Duodenal mucosa (tissue), 2 donors: Measurements from ENCODE around the gene CDH12.

Source experiments
- H3K27ac ChIP-seq: one replicate; pipeline ENCODE4 v1.7.0; 2013; ENCODE audit warnings: low read depth, low read length
- H3K27me3 ChIP-seq, 2 donors: one replicate each; pipeline ENCODE4 v1.7.0; 2013; ENCODE audit warnings: low read length in 2 of 2, control low read depth in 1 of 2; ENCODE audit not compliant: insufficient read depth in 2 of 2, control insufficient read depth in 1 of 2
- H3K36me3 ChIP-seq, 2 donors: one replicate each; pipeline ENCODE4 v1.7.0; 2013; ENCODE audit warnings: low read length in 2 of 2, control low read depth in 1 of 2; ENCODE audit not compliant: insufficient read depth in 2 of 2, control insufficient read depth in 1 of 2
- H3K4me1 ChIP-seq, 2 donors: one replicate each; pipeline ENCODE4 v1.7.0; 2013; ENCODE audit warnings: low read length in 2 of 2, control low read depth in 1 of 2; ENCODE audit not compliant: insufficient read depth in 2 of 2, control insufficient read depth in 1 of 2
- H3K4me3 ChIP-seq, 2 donors: one replicate each; pipeline ENCODE4 v1.7.0; 2013; ENCODE audit warnings: low read length in 2 of 2, low read depth in 1 of 2
- H3K9ac ChIP-seq, 2 donors: one replicate each; pipeline ENCODE4 v1.7.0; 2013; ENCODE audit warnings: low read length in 2 of 2, low read depth in 1 of 2
- H3K9me3 ChIP-seq, 2 donors: one replicate each; pipeline ENCODE4 v1.7.0; 2013; ENCODE audit warnings: low read length in 2 of 2, control low read depth in 1 of 2; ENCODE audit not compliant: control insufficient read depth in 1 of 2

CDH12 gene

GRCh38 chr5:22465177-22465576, 388.0 kb downstream of the CDH12 start:
- Histone ChIP-seq H3K9ac (no peak overlapping the region), H3K27ac (no peak overlapping the region), H3K4me1 (no peaks in the 10 kb centered on the region), H3K27me3 (no peaks in the 10 kb centered on the region), H3K9me3 (no peaks in the 10 kb centered on the region), H3K36me3 (no peaks in the 10 kb centered on the region), H3K4me3 (no peak overlapping the region)

- Histone ChIP-seq H3K9me3 (no peaks in the 10 kb centered on the region), H3K4me1 (no peaks in the 10 kb centered on the region), H3K4me3 (no peak overlapping the region), H3K9ac (no peak overlapping the region), H3K27me3 (no peaks in the 10 kb centered on the region), H3K27ac (no peak overlapping the region), H3K36me3 (no peaks in the 10 kb centered on the region)
Measured at GRCh38 chr5:22460189-22460588, 393.0 kb downstream of the CDH12 start.

GRCh38 chr5:22432905-22433304, 420.2 kb downstream of the CDH12 start:
- no peaks in the 10 kb centered on the region for H3K4me1 ChIP-seq
- H3K36me3 ChIP-seq: no peaks in the 10 kb centered on the region
- H3K4me3 ChIP-seq: no peak overlapping the region
- no peak overlapping the region for H3K27ac ChIP-seq
- H3K9me3 ChIP-seq: no peaks in the 10 kb centered on the region
- no peaks in the 10 kb centered on the region for H3K27me3 ChIP-seq
- H3K9ac ChIP-seq: no peak overlapping the region

- no peak overlapping the region for H3K27ac ChIP-seq
Measured at GRCh38 chr5:22431840-22432239, 421.3 kb downstream of the CDH12 start.

GRCh38 chr5:22431406-22431805, 421.7 kb downstream of the CDH12 start:
- H3K9me3 ChIP-seq: no peaks in the 10 kb centered on the region
- no peaks in the 10 kb centered on the region for H3K4me1 ChIP-seq
- H3K36me3 ChIP-seq: no peaks in the 10 kb centered on the region
- H3K4me3 ChIP-seq: no peak overlapping the region
- no peak overlapping the region for H3K9ac ChIP-seq
- H3K27ac ChIP-seq: no peak overlapping the region
- no peaks in the 10 kb centered on the region for H3K27me3 ChIP-seq

More at GRCh38 chr5:22431840-22432239, 421.3 kb downstream of the CDH12 start:
- no peaks in the 10 kb centered on the region for H3K4me1 ChIP-seq
- H3K36me3 ChIP-seq: no peaks in the 10 kb centered on the region
- no peak overlapping the region for H3K9ac ChIP-seq
- no peak overlapping the region for H3K4me3 ChIP-seq
- no peaks in the 10 kb centered on the region for H3K9me3 ChIP-seq
- no peaks in the 10 kb centered on the region for H3K27me3 ChIP-seq

GRCh38 chr5:22411554-22412349, 441.4 kb downstream of the CDH12 start:
- Histone ChIP-seq H3K9me3 (no peaks in the 10 kb centered on the region), H3K4me3 (no peak overlapping the region), H3K27me3 (no peaks in the 10 kb centered on the region), H3K4me1 (no peaks in the 10 kb centered on the region), H3K36me3 (no peaks in the 10 kb centered on the region), H3K27ac (no peak overlapping the region), H3K9ac (no peak overlapping the region)

- H3K9ac ChIP-seq: no peak overlapping the region
- no peak overlapping the region for H3K27ac ChIP-seq
- H3K9me3 ChIP-seq: no peaks in the 10 kb centered on the region
- no peaks in the 10 kb centered on the region for H3K36me3 ChIP-seq
- H3K4me3 ChIP-seq: no peak overlapping the region
- H3K4me1 ChIP-seq: no peaks in the 10 kb centered on the region
- no peaks in the 10 kb centered on the region for H3K27me3 ChIP-seq
Measured at GRCh38 chr5:22391956-22392355, 461.2 kb downstream of the CDH12 start.

GRCh38 chr5:22390888-22391287, 462.3 kb downstream of the CDH12 start:
- Histone ChIP-seq H3K27ac (no peak overlapping the region), H3K4me1 (no peaks in the 10 kb centered on the region), H3K36me3 (no peaks in the 10 kb centered on the region), H3K4me3 (no peak overlapping the region), H3K9ac (no peak overlapping the region), H3K27me3 (no peaks in the 10 kb centered on the region), H3K9me3 (no peaks in the 10 kb centered on the region)

GRCh38 chr5:22372826-22373660, 480.1 kb downstream of the CDH12 start:
- H3K27ac ChIP-seq: no peak overlapping the region
- H3K9ac ChIP-seq: no peak overlapping the region
- no peaks in the 10 kb centered on the region for H3K9me3 ChIP-seq
- no peak overlapping the region for H3K4me3 ChIP-seq
- no peaks in the 10 kb centered on the region for H3K27me3 ChIP-seq
- H3K4me1 ChIP-seq: no peaks in the 10 kb centered on the region
- H3K36me3 ChIP-seq: no peaks in the 10 kb centered on the region

GRCh38 chr5:22372376-22372775, 480.8 kb downstream of the CDH12 start:
- Histone ChIP-seq H3K27me3 (no peaks in the 10 kb centered on the region), H3K9ac (no peak overlapping the region), H3K4me3 (no peak overlapping the region), H3K4me1 (no peaks in the 10 kb centered on the region), H3K36me3 (no peaks in the 10 kb centered on the region), H3K27ac (no peak overlapping the region), H3K9me3 (no peaks in the 10 kb centered on the region)
